HG02840 (cell line): Measurements from ENCODE around the gene NUTM2G.
"Not testable (repeated sequence)": the region's sequence is repeated elsewhere in the genome, so short reads cannot be mapped to it uniquely, and the experiment has no call there.

Source experiments
- ATAC-seq: cut with Tn5 transposase; IDR thresholded peaks from one replicate; pipeline ENCODE4 v1.9.1; 2021; ENCODE audit warnings: mild to moderate bottlenecking, moderate library complexity, moderate number of reproducible peaks; ENCODE audit not compliant: unreplicated experiment, low FRiP score

NUTM2G gene

GRCh38 chr9:96928543-96928942 lies at the start of gene NUTM2G:
NUTM2G (plus strand) TSS chr9:96928843; CDS start chr9:96929025, 182 bp downstream.
- not testable (repeated sequence) for ATAC-seq

- ATAC-seq: no peak
These were observed 44.7 kb upstream of the NUTM2G start for GRCh38 chr9:96883922-96884321.

GRCh38 chr9:96884443-96884842 lies 44.2 kb upstream of the NUTM2G start:
- no peak for ATAC-seq

GRCh38 chr9:96885424-96885823 lies 43.2 kb upstream of the NUTM2G start:
- ATAC-seq: no peak

GRCh38 chr9:96888591-96888990 lies 40.1 kb upstream of the NUTM2G start:
- no peak for ATAC-seq

- no peak for ATAC-seq
These were observed 36.5 kb upstream of the NUTM2G start for GRCh38 chr9:96892131-96892530.

GRCh38 chr9:96900010-96900409 lies 28.6 kb upstream of the NUTM2G start:
- not testable (repeated sequence) for ATAC-seq

- ATAC-seq: not testable (repeated sequence)
These were observed 23.5 kb upstream of the NUTM2G start for GRCh38 chr9:96904947-96905722.

DNA sequence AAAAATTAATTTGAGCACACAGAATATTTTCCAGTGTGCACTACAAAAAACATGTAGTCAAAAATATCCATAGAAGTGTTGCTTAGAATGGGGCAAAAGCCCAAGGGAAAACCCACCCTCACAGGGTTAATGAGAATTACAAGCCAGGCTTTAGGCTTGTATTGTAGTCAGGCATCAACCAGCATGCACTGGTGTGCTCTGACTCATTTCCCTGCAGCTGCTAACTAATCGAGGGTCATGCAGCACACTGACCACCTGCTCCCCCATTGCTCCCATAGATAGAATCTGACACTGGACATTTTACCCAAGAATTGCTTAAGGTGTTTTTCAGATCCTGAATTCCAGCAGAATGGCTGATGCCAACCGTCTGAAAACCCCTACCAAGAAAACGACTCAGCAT lies 20.2 kb upstream of the NUTM2G start:
- ATAC-seq: not testable (repeated sequence)

DNA sequence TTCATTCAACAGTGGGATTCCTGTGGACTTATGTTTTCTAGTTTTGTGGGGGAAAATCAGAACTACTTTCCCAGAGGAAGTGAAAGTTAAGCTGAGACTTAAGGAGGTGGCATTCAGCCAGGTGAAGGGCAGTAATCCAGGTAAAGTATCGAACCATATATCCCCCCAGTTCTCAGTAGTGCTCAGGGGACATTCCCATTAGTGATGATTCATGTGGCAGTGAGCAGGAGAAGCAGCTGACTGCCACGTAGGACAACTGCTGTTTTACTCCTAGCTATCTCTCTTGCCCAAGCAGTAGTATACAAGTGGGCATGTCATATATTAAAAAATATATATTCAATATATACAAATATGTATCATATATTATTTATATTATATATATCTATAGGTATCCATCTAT lies 13.1 kb upstream of the NUTM2G start:
- ATAC-seq: not testable (repeated sequence)

GRCh38 chr9:96916531-96916930 lies 12.1 kb upstream of the NUTM2G start:
- ATAC-seq: not testable (repeated sequence)

DNA sequence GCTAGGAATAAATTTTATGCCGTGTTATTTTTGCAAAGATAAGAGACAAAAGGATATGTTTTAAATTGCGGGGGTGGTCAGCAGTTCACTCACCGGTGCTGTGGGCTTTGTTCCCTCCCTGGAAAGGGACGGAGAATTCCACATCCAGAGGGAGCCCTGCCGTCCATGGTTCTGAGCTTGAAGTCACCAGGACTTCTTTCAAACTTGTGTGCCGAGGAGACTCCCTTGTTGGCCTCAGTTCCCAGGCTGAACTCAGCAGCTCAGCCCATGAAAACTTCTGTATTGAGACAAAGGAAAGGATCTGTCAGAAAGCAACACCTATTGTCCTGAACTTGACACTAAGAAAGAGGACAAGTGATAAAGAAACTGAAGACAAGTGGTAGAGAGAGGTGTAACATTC lies 10.1 kb upstream of the NUTM2G start:
- ATAC-seq: not testable (repeated sequence)

DNA sequence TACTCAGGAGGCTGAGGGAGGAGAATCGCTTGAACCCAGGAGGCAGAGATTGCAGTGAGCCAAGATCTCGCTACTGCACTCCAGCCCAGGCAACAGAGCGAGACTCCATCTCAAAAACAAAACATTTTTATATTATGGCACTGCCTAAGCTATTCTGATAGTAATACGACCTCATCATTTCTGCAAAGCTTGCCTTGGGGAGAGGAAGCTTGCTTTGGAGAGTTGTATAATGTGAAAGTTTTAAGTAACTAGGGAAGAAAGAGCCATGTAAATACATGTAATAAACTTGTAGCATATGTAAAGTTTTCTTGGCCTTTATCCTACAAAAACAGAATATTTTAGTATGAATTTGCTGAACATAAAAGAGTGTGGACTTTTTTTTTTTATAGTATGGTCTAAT lies 7.8 kb upstream of the NUTM2G start:
- ATAC-seq: not testable (repeated sequence)

- not testable (repeated sequence) for ATAC-seq
These were observed 3.1 kb upstream of the NUTM2G start for GRCh38 chr9:96925587-96925986.

GRCh38 chr9:96931665-96932064 lies 3.0 kb downstream of the NUTM2G start:
- ATAC-seq: not testable (repeated sequence)

DNA sequence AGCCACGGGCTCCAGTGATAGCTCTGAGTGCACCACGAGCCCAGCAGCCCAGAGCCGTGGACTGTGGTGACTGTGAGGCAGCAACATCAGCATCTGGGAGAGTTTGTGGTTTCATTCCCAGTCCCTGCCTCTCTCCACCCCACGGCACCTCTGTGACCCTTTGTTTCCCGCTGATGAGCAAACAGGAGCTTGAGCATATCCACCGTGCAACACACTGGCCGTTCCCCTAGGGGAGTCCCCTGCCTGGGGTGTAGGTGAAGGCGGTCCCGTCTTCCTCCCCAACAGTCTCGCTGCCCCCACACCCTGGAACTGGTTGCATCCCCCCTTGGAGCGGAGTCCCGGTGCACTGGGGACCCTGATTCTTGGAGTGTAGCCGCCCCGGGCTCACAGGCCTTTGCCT lies 5.5 kb downstream of the NUTM2G start:
- not testable (repeated sequence) for ATAC-seq

DNA sequence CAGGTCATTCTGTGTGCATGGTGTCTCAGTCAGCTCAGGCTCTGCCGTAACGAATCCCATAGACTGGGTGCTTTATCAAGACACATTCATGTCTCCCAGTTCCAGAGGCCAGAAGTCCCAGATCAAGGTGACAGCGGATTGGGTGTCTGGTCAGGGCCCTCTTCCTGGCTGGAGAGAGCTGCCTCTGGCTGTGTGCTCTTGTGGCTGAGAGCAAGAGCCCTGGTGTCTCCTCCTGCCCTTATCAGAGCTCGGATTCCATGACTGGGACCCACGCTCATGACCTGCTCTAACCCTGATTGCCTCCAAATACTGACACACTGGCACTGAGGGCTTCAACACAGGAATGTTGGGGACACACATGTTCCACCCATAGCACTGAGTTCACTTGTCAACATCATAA lies 6.1 kb downstream of the NUTM2G start:
- not testable (repeated sequence) for ATAC-seq

DNA sequence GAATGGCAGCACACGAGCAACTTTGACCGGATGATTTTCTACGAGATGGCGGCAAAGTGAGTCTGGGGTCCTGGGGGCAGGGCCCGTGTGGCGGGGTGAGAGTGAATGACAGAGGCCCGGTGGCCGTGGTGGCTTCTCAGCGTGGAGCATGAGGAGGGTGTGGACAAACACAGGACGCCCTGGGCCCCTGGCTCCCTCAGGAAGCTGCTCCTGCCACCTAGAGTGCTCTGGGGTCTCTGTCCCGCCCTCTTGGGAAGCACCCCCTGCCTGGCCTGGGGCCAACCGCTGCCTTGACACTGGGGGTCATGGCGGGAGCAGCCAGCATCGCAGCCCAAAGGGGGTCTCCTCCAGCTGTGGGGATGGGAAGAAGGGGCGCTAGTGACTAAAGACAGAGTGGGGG lies 6.8 kb downstream of the NUTM2G start:
- ATAC-seq: not testable (repeated sequence)

DNA sequence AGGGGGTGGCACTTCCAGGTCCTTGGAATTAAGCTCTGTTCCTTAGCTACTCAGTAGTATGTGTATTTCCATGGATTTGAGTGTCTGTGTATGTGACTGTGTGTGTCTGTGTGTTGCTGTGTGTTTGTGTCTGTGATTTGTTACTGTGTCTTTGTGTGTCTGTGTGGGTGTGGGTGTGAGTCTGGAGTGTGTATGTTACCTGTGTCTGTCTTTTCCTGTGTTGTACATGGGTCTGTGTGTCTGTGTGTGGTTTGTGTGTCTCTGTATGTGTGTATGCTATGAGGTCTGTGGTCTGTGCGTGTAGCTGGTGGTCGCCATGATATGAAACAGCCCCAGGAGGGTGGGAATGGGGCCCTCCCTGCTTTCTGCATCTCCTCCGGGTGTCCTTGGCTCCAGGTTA lies 8.8 kb downstream of the NUTM2G start:
- ATAC-seq: not testable (repeated sequence)

- not testable (repeated sequence) for ATAC-seq
These were observed 10.5 kb downstream of the NUTM2G start for GRCh38 chr9:96938957-96939665.

- not testable (repeated sequence) for ATAC-seq
These were observed 12.3 kb downstream of the NUTM2G start for GRCh38 chr9:96940982-96941381.

DNA sequence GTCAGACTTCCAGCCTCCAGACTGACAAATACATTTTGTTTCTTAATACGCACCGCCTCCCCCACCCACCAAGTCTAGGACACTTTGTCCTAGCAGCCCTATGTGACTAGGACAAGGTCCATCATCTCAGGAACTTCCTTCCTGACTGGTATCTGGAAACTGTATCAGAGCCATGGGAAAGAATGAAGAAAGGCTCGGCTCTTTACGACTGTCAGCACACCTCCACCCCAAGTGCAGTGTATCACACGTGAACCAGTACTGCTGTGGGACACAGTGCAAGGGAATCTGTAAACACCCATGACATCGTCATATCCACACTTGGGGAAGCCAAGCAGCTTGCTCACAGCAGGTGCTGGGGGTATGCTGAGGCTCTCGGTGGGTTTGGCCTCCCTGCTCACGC lies 13.0 kb downstream of the NUTM2G start:
- ATAC-seq: not testable (repeated sequence)
